HG02571 (cell line): ENCODE results near the gene CLN3.
"Not testable (repeated sequence)": the region's sequence is repeated elsewhere in the genome, so short reads cannot be mapped to it uniquely, and the experiment has no call there.

Experiments
- ATAC-seq: cut with Tn5 transposase; IDR thresholded peaks from one replicate; pipeline ENCODE4 v1.9.1; 2021; ENCODE audit warnings: mild to moderate bottlenecking, moderate library complexity; ENCODE audit not compliant: unreplicated experiment

Gene CLN3

DNA sequence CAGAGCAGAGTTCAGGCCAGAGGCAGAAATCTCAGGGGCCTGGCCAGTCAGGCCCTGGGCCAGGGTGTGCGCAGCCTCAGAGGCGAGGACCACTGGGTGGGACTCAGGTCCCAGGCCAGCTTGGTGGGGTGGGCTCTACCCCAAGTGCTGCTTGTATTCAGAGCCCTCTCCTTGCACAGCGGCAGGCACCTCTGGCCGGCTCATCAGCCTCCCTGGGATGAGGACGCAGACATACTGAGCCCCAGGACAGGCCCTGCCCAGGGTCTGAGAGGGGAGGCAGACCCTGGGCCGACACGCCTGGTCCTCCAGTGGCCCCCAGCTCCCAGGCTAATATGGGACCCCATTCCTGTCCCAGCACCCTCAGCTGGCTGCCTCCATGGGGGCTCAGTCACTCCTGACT is 22.4 kb upstream of the CLN3 start:
- no peak for ATAC-seq

DNA sequence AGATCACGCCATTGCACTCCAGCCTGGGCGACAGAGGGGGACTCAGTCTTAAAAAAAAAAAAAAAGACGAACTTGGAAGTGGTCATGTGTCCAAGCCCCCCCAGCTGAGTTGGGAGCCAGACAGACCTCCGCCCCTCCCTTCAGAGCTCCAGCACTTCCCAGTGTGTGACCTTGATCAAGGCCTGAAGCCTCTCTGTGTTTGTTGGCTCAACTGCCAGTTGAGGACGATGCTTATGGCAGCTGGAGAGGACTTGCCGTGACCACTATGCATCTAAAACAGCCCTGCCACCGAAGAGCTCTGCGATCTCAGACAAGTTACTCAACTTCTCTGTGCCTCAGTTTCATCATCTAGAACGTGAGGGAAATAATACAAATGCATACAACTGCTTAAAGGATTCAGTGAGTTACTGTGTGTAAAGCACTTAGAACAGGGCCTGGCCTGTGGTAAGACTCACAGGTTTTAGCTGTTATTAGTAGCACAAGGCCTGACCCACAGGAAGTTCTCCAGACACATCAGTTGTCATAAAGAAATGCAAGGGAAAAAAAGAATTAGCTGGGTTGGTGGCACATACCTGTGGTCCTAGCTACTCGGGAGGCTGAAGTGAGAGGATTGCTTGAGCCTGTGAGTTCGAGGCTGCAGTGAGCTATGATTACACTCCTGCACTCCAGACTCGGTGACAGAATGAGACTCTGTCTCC is 21.8 kb upstream of the CLN3 start:
- ATAC-seq, result no peak

DNA sequence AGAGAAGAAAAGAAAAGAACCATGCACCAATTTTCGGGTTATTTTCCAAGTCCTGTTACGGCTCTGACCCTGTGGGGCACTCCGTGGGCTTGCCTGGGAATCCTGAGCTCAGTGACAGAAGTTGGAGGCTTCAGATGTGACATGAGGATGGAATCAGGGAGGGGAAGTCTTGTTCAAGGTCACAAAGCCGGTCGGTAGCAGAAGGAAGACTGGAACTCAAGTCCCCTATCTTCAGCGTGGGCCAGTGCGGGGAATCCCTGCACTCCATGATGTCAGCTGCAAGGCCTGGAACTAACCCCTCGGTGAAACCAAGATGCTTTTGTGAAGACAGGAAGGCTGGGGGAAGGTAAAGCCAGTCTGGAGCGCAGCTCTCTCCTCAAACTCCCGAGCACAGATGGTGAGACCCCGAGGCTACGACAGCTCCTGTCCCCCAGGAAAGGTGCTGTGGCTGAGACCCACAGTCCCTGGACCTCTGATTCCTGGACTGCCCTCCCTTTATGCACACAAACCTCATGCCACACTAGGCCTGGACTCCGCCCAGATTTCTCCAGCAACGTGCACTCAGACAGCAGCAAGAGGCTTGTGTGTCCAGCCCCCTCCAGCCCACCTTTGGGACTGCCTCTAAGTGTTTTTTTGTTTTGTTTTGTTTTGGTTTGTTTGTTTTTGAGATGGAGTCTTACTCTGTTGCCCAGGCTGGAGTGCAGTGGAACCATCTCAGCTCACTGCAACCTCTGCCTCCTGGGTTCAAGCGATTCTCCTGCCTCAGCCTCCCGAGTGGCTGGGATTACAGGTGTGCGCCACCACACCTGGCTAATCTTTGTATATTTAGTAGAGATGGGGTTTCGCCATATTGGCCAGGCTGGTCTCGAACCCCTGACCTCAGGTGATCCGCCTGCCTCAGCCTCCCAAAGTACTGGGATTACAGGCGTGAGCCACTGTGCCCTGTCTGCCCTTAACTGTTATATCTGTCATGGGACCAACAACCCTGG is 20.2 kb upstream of the CLN3 start:
- no peak for ATAC-seq

DNA sequence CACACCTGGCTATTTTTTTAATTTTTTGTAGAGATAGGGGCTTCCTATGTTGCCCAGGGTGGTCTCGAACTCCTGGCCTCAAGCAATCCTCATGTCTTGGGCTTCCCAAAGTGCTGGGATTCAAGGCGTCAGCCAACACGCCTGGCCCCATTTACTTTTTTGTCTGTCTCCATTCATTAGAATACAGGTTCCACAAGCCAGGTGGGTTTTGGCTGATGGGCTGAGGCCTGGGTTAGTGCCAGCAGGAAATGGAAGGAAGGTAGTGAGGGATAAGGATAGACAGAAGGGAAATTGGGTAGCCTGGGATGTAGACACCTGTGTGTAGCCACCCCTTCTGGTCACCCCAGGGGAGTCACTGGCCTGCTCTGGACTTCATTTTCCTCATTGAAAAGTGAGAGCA is 19.2 kb upstream of the CLN3 start:
- no peak for ATAC-seq

DNA sequence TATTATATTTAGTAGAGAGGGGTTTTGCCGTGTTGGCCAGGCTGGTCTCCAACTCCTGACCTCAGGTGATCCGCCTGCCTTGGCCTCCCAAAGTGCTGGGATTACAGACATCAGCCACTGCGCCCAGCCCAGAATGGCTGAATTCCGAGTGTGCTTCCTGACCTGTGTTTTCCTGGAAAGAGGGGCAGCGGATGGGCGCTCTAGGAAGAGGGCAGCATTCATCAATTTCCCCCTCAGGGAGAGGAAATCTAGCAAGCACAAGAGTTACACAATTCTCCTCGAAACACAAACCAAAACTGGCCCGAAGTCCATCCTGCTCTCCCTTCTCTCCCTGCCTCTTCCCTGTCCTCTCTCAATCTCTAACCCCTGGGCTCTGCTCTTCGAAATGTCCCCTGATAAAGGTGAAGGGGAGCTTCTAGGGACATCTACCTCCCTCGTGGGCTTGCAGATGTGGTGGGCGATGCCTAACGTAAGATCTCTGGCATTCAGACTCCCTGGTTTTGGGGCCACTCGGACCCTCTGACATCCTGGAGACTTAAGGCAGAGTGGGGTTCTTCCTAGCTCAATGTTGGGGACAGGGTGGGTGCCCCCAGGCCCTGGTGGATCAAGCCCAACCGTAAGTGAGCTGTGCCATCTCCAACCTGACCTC is 13.7 kb upstream of the CLN3 start:
- no peak for ATAC-seq

- no peak for ATAC-seq
These were observed 13.0 kb upstream of the CLN3 start for GRCh38 chr16:28504707-28505404.

- no peak for ATAC-seq
These were observed 11.8 kb upstream of the CLN3 start for GRCh38 chr16:28503470-28504259.

DNA sequence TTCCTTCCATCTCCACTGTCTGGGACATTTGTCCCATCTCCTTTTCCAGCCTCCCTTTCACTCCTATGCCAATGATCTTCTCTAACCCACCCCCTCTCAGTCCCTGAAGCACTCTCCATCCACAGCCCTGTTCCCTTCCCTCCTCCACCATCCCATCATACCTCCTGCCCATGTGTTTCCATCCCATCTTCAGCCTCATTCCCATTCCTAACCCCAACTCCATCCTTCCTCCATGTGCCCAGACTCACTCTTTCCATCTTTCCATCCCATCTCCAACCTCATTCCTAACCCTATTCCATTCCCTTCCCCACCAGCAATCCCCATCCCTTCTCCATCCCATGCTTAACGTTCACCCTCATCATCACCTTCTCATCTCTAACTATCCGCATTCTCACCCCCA is 10.4 kb upstream of the CLN3 start:
- ATAC-seq, result no peak

DNA sequence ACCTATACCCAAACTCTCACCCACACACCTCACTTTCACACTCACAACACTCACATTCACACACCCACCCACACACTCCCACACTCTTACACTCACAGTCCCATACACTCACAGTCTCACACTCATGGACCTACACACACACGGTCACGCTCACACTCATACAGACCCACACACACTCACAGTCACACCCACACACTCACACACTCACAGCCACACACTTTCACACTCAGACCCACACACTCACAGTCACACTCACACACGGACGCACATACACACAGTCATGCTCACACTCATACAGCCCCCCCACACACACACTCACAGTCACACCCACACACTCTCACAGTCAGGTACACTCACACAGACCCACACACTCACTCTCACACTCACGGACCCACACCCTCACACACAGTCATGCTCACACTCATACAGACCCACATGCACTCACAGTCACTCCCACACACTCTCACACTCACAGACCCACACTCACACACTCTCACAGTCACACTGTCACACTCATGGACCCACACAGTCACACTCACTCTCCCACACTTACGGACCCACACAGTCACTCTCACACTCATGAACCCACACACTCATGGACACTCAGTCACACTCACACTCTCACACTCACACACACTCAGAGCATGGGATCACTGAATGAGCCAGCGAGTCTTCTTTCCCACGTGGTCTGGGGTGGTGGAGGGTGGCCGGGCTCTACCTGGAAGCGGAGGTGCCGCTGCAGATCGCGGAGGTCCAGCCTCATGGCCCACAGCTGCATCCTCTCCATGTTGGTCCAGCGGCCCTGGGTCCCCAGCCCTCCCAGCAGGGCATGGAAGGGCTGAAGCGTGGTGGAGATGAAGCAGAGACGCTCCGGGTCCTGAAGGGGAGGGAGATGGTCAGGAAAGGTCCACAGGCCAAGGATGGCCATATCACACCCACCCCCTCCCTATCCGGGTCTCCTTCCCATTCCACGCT is 9.7 kb upstream of the CLN3 start:
- ATAC-seq, result no peak

DNA sequence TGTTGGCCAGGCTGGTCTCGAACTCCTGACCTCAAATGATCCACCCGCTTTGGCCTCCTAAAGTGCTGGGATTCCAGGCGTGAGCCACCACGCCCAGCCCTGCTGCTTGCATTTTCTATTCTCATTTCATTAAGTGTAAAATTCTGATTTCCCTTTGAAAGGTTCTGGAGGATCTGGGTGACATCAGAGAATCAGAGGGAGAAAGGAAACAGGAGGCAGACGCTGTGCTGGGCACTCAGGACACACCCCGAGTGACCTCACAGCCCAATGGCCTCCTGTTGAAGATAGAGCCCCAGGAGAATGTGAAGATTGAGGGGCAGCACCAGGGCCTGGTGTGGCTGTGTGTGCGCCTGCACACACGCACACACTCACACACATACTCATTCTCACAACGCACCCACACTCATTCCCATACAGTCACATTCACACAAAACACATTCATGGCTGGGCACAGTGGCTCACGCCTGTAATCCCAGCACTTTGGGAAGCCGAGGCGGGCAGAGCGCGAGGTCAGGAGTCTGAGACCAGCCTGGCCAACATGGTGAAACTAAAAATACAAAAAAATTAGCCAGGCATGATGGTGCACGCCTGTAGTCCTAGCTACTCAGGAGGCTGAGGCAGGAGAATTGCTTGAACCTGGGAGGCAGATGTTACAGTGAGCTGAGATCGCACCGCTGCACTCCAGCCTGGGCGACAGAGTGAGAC is 8.8 kb upstream of the CLN3 start:
- ATAC-seq, result not testable (repeated sequence)

DNA sequence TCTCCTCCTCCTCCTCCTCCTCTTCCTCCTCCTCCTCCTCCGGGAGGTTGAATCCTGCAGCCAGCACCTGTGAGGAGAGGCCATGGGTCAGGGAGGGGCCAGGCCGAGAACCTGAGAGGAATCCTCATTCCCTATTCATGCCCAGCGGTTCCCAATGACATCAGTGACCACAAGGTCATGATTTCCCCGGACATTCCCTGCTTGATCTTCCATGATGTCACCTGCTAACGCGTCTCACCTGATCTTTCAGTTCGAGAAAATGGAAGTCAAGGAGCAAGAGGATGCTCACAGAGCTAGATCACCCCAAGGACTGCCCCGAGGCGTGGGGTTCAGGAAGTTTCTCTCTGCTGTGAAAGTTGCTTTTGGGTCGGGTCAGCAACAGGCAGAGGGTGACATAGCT is 8.0 kb upstream of the CLN3 start:
- no peak for ATAC-seq

DNA sequence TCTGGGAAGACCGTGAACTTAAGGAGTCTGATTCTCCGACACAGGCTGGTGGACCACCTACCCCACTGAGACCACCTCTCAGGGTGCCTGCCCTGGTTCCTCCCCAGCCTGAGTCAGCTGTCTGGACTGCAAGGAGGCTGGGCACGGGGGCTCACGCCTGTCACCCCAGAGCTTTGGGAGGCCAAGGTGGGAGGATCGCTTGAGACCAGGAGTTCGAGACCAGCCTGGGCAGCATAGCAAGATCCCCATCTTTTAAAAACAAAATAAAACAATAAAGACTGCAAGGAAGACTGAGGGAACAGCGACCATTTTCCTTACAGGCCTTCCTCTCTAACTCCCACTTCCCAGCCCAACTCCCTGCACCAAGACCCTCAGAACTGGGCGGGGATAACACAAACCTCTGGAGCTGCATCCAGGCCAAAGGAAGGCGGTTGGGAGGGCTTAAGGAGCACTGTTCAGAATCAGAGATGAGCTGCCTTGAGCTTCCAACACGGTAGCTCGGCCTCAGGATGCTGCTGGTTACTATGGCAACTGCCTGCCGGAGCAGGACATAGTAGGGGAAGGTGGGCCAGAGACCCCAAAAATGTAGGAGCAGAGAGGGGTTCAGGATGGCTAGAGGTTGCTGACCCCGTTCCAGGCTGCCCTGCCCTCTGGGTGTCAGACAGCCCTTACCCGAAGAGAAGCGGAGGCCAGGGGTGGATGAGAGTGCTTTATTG is 7.0 kb upstream of the CLN3 start:
- ATAC-seq, result no peak

DNA sequence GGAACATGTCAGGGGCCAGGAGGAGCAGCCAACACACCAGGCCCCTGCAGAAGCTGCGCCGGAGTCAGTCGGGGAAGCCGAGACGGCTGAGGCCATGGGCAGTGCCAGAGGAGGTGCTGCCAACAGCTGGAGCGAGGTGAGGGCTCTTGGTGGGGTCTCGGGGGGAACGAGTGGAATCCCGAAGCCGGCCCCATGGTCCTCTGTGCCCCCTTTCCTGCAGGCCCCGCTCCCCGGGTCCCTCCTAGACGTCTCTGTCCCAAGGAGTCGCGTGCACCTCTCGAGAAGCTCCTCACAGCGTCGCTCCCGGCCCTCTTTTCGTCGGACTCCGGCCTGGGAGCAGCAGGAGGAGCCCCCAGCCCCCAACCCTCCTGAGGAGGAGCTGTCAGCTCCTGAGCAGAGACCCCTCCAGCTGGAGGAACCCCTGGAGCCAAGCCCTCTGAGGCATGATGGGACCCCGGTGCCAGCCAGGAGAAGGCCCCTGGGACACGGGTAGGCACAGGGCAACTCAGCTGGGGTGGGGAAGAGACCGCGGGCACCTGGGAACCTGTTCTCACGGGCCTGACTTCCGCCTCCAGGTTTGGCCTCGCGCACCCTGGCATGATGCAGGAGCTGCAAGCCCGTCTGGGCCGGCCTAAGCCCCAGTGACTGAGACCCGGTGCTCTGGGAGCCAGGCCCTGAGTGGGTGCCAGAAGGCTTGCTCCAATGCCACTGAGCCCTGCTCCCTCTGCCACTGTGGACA is 6.2 kb upstream of the CLN3 start:
- no peak for ATAC-seq

DNA sequence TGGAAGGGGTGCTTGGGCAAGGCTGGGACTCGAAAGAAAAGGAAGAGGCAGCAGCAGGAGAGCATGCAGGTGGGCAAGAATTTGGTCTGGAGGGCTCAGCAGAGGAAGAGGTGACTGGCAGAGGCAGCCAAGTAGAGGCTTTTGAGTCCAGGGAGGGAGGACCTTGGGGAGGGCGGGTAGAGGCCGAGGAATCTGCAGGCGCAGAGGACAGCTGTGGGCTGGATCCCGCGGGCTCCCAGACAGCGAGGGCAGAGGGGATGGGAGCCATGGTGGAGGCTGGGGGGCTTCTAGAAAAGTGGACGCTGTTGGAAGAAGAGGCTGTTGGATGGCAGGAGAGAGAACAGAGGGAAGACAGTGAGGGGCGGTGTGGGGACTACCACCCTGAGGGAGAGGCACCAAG is 5.5 kb upstream of the CLN3 start:
- ATAC-seq, result no peak

- no peak for ATAC-seq
These were observed 5.0 kb upstream of the CLN3 start for GRCh38 chr16:28496844-28497243.

DNA sequence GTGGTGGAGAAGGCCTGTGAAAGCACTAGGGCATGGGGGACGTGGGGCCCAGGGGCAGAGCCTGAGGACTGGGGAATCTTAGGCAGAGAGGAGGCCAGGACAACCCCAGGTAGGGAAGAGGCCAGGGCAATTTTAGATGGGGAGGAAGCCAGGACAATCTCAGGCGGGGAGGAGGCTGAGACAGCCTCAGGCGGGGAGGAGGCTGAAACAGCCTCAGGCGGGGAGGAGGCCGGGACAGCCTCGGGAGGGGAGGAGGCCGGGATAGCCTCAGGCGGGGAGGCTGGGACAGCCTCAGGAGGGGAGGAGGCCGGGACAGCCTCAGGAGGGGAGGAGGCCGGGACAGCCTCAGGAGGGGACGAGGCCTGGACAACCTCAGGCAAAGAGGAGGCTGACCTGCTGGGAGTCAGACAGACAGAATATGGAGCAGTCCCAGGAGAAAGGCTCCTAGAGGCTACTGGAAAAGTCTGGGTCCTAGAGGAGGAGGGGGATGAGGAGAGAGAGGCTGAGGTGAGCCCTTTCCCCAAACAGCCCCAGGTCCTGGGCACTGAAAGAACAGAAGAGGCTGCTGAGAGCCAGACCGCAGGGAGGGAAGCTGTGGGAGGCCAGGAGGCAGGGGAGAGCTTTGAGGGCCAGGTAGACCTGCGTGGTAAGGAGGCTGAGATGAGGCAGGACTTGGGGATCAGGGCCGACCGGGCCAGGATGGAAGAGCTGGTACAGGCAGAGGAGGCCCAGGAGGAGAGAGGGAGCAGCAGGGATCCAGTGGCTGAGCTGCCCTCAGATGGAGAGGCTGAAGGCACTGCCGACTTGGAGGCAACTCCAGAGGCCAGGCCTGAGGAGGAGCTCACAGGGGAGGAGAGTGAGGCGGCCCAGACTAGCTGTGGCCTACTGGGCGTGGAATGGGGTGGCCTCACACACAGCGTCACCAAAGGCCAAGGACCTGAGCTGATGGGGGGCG is 4.2 kb upstream of the CLN3 start:
- no peak for ATAC-seq
